ENCODE data around the gene TCF19. TPM values are rescaled to one million over a fixed set of nuclear protein-coding genes. Genes with fewer than 3 reads are reported as not detected.

The TCF19 gene
- total RNA-seq, 1 donor from 2014 or later = 17.3 TPM

DNA sequence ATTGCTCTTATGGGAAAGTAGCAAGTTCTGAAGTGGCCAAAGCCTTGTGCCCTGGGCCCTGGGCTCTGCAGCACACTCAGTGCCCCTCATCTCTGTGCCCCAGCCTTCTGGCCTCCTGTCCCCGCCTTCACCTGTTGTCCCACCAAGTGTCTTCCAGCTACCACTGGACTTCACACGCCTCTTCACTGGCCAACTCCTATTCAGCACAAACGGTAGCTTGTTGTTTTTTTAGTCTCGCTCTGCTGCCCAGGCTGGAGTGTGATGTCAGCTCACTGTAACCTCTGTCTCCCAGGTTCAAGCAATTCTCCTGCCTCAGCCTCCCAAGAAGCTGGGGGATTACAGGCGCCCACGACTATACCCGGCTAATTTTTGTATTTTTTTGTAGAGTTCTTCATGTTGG, 5.6 kb upstream of the TCF19 start:
- no peak overlapping the region for H3K27ac Mint-ChIP-seq
- intact Hi-C loops (cut with micrococcal nuclease) = no loop called here
- peaks cover 41% of the 10 kb centered on the region for H3K36me3 Mint-ChIP-seq (ENCODE audit: low read depth)
- no peak for ATAC-seq (ENCODE audit: low read depth)
- H3K27me3 Mint-ChIP-seq = no peaks in the 10 kb centered on the region
- ChIA-PET POLR2A (interaction anchor here (0.8 kb wide), 1 partner anchor 51 kb away, joined by 6 read pairs; no protein-coding TSS in a partner anchor), CTCF (no interaction called here)
- H3K9me3 Mint-ChIP-seq = no peaks in the 10 kb centered on the region
- H3K4me1 Mint-ChIP-seq = peaks cover 13% of the 10 kb centered on the region
- DNase-seq = no peak
- TF ChIP-seq, protein P1, sequence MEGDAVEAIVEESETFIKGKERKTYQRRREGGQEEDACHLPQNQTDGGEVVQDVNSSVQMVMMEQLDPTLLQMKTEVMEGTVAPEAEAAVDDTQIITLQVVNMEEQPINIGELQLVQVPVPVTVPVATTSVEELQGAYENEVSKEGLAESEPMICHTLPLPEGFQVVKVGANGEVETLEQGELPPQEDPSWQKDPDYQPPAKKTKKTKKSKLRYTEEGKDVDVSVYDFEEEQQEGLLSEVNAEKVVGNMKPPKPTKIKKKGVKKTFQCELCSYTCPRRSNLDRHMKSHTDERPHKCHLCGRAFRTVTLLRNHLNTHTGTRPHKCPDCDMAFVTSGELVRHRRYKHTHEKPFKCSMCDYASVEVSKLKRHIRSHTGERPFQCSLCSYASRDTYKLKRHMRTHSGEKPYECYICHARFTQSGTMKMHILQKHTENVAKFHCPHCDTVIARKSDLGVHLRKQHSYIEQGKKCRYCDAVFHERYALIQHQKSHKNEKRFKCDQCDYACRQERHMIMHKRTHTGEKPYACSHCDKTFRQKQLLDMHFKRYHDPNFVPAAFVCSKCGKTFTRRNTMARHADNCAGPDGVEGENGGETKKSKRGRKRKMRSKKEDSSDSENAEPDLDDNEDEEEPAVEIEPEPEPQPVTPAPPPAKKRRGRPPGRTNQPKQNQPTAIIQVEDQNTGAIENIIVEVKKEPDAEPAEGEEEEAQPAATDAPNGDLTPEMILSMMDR (IDR thresholded peaks at IDR 0.05) = no peak
- H3K4me3 Mint-ChIP-seq = no peak overlapping the region

DNA sequence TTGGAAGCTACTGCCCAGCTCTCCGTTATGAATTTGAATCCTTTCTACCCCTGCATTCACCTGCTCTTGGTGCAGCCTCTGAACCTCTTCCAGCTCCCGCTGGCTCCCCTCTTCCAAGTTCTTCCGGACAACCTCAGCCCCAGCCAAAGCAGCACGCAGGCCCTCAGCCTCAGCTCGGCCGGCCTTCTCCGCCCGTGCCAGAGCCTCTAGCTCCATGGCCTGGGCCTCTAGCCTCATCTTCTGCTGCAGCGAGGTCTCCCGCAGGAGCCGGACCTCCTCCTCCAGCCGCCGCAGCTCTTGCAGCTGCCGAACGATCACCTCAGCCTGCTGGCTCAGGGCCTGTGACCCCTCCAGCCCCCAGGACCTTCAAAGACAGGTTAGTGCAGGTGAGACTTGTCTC, 4.0 kb upstream of the TCF19 start:
- intact Hi-C loops (cut with micrococcal nuclease) = no loop called here
- Mint-ChIP-seq H3K27ac (no peak overlapping the region), H3K4me3 (no peak overlapping the region), H3K27me3 (no peaks in the 10 kb centered on the region), H3K4me1 (peaks cover 23% of the 10 kb centered on the region), H3K36me3 (ENCODE audit: low read depth) (peaks cover 40% of the 10 kb centered on the region), H3K9me3 (no peaks in the 10 kb centered on the region)
- no peak for ATAC-seq (ENCODE audit: low read depth)
- ChIA-PET CTCF (no interaction called here), POLR2A (interaction anchor here (0.5 kb wide), 1 partner anchor 1087 kb away, joined by 3 read pairs; no protein-coding TSS in a partner anchor)
- TF ChIP-seq, protein P1 (IDR thresholded peaks at IDR 0.05) = no peak
- DNase-seq = no peak

DNA sequence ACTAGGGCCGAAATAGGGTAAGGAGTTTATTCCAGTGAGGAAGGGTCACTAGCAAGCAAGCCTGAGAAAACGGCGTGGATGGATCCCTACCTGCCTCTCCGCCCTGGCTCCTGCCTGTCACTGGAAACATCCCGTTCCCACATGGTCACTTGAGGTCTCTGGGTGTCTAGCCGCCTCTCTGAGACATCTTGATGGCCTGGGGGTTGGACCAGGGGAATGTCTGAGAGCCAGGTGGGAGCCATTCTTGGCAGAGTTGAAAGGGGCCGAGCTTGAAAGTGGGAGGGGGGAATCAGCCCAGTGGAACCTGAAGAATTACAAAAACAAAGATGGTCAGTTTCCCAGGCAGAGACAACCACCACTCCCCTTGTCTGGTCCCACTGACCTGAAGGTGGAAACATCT, 1.7 kb upstream of the TCF19 start:
- peaks cover 22% of the 10 kb centered on the region for H3K36me3 Mint-ChIP-seq (ENCODE audit: low read depth)
- H3K9me3 Mint-ChIP-seq = no peaks in the 10 kb centered on the region
- ChIA-PET CTCF (no interaction called here), POLR2A (interaction anchor here (0.6 kb wide), 1 partner anchor 36 kb away, joined by 4 read pairs; no protein-coding TSS in a partner anchor)
- ATAC-seq (ENCODE audit: low read depth) (no peak), DNase-seq (no peak)
- intact Hi-C loops (cut with micrococcal nuclease) = loop anchor here (5.0 kb wide), 2 partner anchors 306 to 1214 kb away; partner anchors contain the start of gene HLA-A
- no peak overlapping the region for H3K27ac Mint-ChIP-seq
- H3K27me3 Mint-ChIP-seq = no peaks in the 10 kb centered on the region
- H3K4me3 Mint-ChIP-seq = peak overlapping the region; percentile 95
- TF ChIP-seq, protein P1 (IDR thresholded peaks at IDR 0.05) = no peak
- H3K4me1 Mint-ChIP-seq = peaks cover 30% of the 10 kb centered on the region

DNA sequence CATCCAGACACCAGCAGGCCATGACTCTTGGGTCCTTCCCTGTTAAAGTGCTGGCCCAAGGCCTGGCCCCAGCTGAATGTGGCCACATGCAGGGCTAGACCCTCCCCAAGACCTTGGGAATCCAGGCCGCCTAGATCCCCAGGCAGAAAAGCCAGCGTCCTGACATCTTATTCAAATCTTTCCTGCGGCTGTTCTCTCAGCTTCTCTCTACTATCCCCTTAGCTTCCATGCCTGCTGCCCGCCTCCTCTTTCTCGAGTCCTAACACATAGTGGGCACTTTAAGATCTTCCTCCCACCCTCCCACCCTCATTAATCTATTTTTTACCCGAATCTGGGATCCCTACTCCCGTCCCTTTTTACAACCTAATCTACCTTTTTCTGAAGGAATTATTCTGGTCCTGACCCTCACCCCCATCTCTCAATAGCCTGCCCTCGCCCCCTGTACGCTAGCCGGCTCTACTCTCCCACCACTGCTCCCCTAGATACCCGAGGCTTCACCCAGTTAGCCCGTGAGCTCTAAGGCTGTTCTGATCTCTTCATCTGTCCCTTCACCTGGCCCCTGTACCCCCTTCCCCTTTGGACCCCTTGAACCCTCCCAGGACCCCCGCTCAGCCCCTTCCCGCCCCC, 763 bp upstream of the TCF19 start, which contains the start of gene CCHCR1:
Gene CCHCR1, minus strand, starts transcription at position 290 of the 627 bp plus-strand sequence. Its CDS starts 202 bp downstream, at position 88.
- TF ChIP-seq, protein P1 (IDR thresholded peaks at IDR 0.05) = no peak
- ChIA-PET CTCF (interaction anchor here (2.1 kb wide), 1 partner anchor 209 kb away, joined by 9 read pairs; no protein-coding TSS in a partner anchor), POLR2A (interaction anchor here (0.5 to 2.3 kb wide), 8 partner anchors 10 to 543 kb away, joined by 3 to 20 read pairs (median 4); partner anchors contain the start of gene HLA-C)
- intact Hi-C loops (cut with micrococcal nuclease) = loop anchor here (1.0 to 5.0 kb wide), 4 partner anchors 20 to 1215 kb away; partner anchors contain the start of gene HLA-A
- Mint-ChIP-seq H3K27me3 (no peaks in the 10 kb centered on the region), H3K27ac (peak within 1 kb of the TSS; percentile 90), H3K4me1 (peaks cover 30% of the 10 kb centered on the region), H3K9me3 (no peaks in the 10 kb centered on the region), H3K36me3 (ENCODE audit: low read depth) (peaks cover 26% of the 10 kb centered on the region), H3K4me3 (peak within 1 kb of the TSS; percentile 95)
- ATAC-seq (ENCODE audit: low read depth) (no peak), DNase-seq (no peak)

All from activated B cell treated with CpG ODN at 0.5 μM for 24 hours (primary cell).